Measurements from ENCODE around the gene PGP.

The PGP gene

GRCh38 chr16:2179576-2179975, 35.1 kb downstream of the PGP start:
- DNase-seq, result no peak

GRCh38 chr16:2179107-2179501, 35.5 kb downstream of the PGP start:
- no peak for DNase-seq

GRCh38 chr16:2178321-2179106, 36.1 kb downstream of the PGP start:
- no peak for DNase-seq

GRCh38 chr16:2177561-2177960, 37.1 kb downstream of the PGP start:
- no peak for DNase-seq

- DNase-seq, result no peak
Measured at GRCh38 chr16:2177101-2177500, 37.5 kb downstream of the PGP start.

- DNase-seq, result no peak
Measured at GRCh38 chr16:2176047-2176446, 38.6 kb downstream of the PGP start.

- DNase-seq, result no peak
Measured at GRCh38 chr16:2175454-2175853, 39.2 kb downstream of the PGP start.

GRCh38 chr16:2174396-2175131, 40.1 kb downstream of the PGP start:
- no peak for DNase-seq

- DNase-seq, result no peak
Measured at GRCh38 chr16:2173916-2174315, 40.7 kb downstream of the PGP start.

GRCh38 chr16:2173366-2173765, 41.3 kb downstream of the PGP start:
- no peak for DNase-seq

- no peak for DNase-seq
Measured at GRCh38 chr16:2172688-2173335, 41.8 kb downstream of the PGP start.

GRCh38 chr16:2171601-2172178, 43.0 kb downstream of the PGP start:
- DNase-seq, result no peak

- no peak for DNase-seq
Measured at GRCh38 chr16:2170587-2171435, 43.8 kb downstream of the PGP start.

- no peak for DNase-seq
Measured at GRCh38 chr16:2170080-2170479, 44.6 kb downstream of the PGP start.

- DNase-seq, result no peak
Measured at GRCh38 chr16:2167068-2167638, 47.5 kb downstream of the PGP start.

GRCh38 chr16:2166263-2167067, 48.2 kb downstream of the PGP start:
- DNase-seq, result no peak

GRCh38 chr16:2165861-2166260, 48.8 kb downstream of the PGP start:
- no peak for DNase-seq

- DNase-seq, result no peak
Measured at GRCh38 chr16:2163211-2163881, 51.3 kb downstream of the PGP start.

- DNase-seq, result no peak
Measured at GRCh38 chr16:2162676-2163118, 51.9 kb downstream of the PGP start.

- no peak for DNase-seq
Measured at GRCh38 chr16:2161911-2162310, 52.7 kb downstream of the PGP start.
